Astrocyte (in vitro differentiated cells and primary cell): ENCODE measurements around the gene PTPRT. TPM values are rescaled to one million over a fixed set of nuclear protein-coding genes. Genes with fewer than 3 reads are reported as not detected.

Experiments
- DNase-seq: peaks from one replicate; pipeline ENCODE4 v3.0.0-alpha.2; 2010; ENCODE audit warnings: low read depth
- FAIRE-seq: peaks from 2 replicates; lab custom pipeline; 2011; peaks lifted over from hg19 to GRCh38; lab: Jason Lieb, UNC
- H2AFZ ChIP-seq: 2 replicates; pipeline ENCODE4 v1.6.0; 2012; ENCODE audit warnings: low read depth, low read length, inconsistent platforms
- H3K27ac ChIP-seq: 2 replicates; pipeline ENCODE4 v1.5.1; 2011; ENCODE audit warnings: low read depth, low read length, inconsistent platforms
- H3K27me3 ChIP-seq: 2 replicates; pipeline ENCODE4 v1.6.0; 2011; ENCODE audit warnings: low read length, inconsistent platforms; ENCODE audit not compliant: insufficient read depth
- H3K36me3 ChIP-seq: 2 replicates; pipeline ENCODE4 v1.5.1; 2011; ENCODE audit warnings: low read length, inconsistent platforms; ENCODE audit not compliant: insufficient read depth
- H3K4me1 ChIP-seq: 2 replicates; pipeline ENCODE4 v1.5.1; 2011; ENCODE audit warnings: low read length, inconsistent platforms; ENCODE audit not compliant: insufficient read depth
- H3K4me2 ChIP-seq: 2 replicates; pipeline ENCODE4 v1.6.0; 2012; ENCODE audit warnings: low read length, inconsistent platforms
- H3K4me3 ChIP-seq: 2 replicates; pipeline ENCODE4 v1.5.1; 2011; ENCODE audit warnings: low read depth, mild to moderate bottlenecking, low read length, inconsistent platforms; ENCODE audit not compliant: insufficient read depth
- H3K79me2 ChIP-seq: 2 replicates; pipeline ENCODE4 v1.6.0; 2012; ENCODE audit warnings: mild to moderate bottlenecking, low read length, inconsistent platforms; ENCODE audit not compliant: insufficient read depth
- H3K9ac ChIP-seq: 2 replicates; pipeline ENCODE4 v1.6.0; 2012; ENCODE audit warnings: mild to moderate bottlenecking, low read length, inconsistent platforms
- H3K9me3 ChIP-seq: 2 replicates; pipeline ENCODE4 v1.5.1; 2012; ENCODE audit warnings: low read depth, mild to moderate bottlenecking, low read length, inconsistent platforms; ENCODE audit not compliant: insufficient read depth
- H4K20me1 ChIP-seq: 2 replicates; pipeline ENCODE4 v1.6.0; 2012; ENCODE audit warnings: low read length, inconsistent platforms; ENCODE audit not compliant: insufficient read depth
- H3K27ac Mint-ChIP-seq: one replicate; pipeline ENCODE4 v1.8.0; 2021; ENCODE audit warnings: mild to moderate bottlenecking, mixed read lengths; ENCODE audit not compliant: unreplicated experiment
- H3K27me3 Mint-ChIP-seq: one replicate; pipeline ENCODE4 v1.8.0; 2021; ENCODE audit warnings: low read depth, mixed read lengths; ENCODE audit not compliant: unreplicated experiment
- H3K36me3 Mint-ChIP-seq: one replicate; pipeline ENCODE4 v1.8.0; 2021; ENCODE audit warnings: low read depth, mixed read lengths; ENCODE audit not compliant: unreplicated experiment
- H3K4me1 Mint-ChIP-seq: one replicate; pipeline ENCODE4 v1.8.0; 2021; ENCODE audit warnings: low read depth, mixed read lengths; ENCODE audit not compliant: unreplicated experiment
- H3K4me3 Mint-ChIP-seq: one replicate; pipeline ENCODE4 v1.8.0; 2021; ENCODE audit warnings: mild to moderate bottlenecking, moderate library complexity, mixed read lengths; ENCODE audit not compliant: unreplicated experiment
- H3K9me3 Mint-ChIP-seq: one replicate; pipeline ENCODE4 v1.8.0; 2021; ENCODE audit warnings: mild to moderate bottlenecking, mixed read lengths; ENCODE audit not compliant: unreplicated experiment
- CTCF ChIP-seq: IDR thresholded peaks from 2 replicates; pipeline ENCODE4 v1.5.1; 2011; ENCODE audit warnings: low read depth, mild to moderate bottlenecking, inconsistent platforms, low read length, moderate library complexity; ENCODE audit not compliant: insufficient read depth
- EZH2 ChIP-seq: IDR thresholded peaks from 2 replicates; pipeline ENCODE4 v1.6.1; 2012; ENCODE audit warnings: mild to moderate bottlenecking, low read length, inconsistent platforms; ENCODE audit not compliant: insufficient read depth
- total RNA-seq: library from RNA; stranded (reverse); gene quantifications from 2 replicates; pipeline ENCODE4 v1.2.1, GENCODE V29; 2021

Gene PTPRT
- total RNA-seq, 1 donor from 2014 or later, result 0.25 TPM

- TF ChIP-seq CTCF, result no peak
- TF ChIP-seq EZH2, result no peak
- no peak overlapping the region for H3K27ac ChIP-seq
- no peak for DNase-seq
- no peaks in the 10 kb centered on the region for H3K4me1 ChIP-seq
- no peak overlapping the region for H3K4me3 Mint-ChIP-seq
- no peak overlapping the region for H3K4me3 ChIP-seq
- H3K27me3 Mint-ChIP-seq, result no peaks in the 10 kb centered on the region
- H4K20me1 ChIP-seq, result no peaks in the 10 kb centered on the region
- H3K9ac ChIP-seq, result no peak overlapping the region
- no peak for FAIRE-seq
- H2AFZ ChIP-seq, result no peak overlapping the region
- H3K27me3 ChIP-seq, result no peaks in the 10 kb centered on the region
- H3K4me1 Mint-ChIP-seq, result no peaks in the 10 kb centered on the region
- H3K36me3 ChIP-seq, result no peaks in the 10 kb centered on the region
- no peak overlapping the region for H3K27ac Mint-ChIP-seq
- H3K4me2 ChIP-seq, result no peak overlapping the region
- no peaks in the 10 kb centered on the region for H3K36me3 Mint-ChIP-seq
- H3K9me3 ChIP-seq, result no peaks in the 10 kb centered on the region
- peaks cover 16% of the 10 kb centered on the region for H3K9me3 Mint-ChIP-seq
- no peaks in the 10 kb centered on the region for H3K79me2 ChIP-seq
These were observed 1058.7 kb downstream of the PTPRT start for GRCh38 chr20:42130810-42131596.

GRCh38 chr20:42125426-42125825, 1064.3 kb downstream of the PTPRT start:
- DNase-seq (no peak), FAIRE-seq (no peak)
- Histone ChIP-seq H3K9ac (no peak overlapping the region), H2AFZ (no peak overlapping the region), H3K4me2 (no peak overlapping the region), H3K27ac (no peak overlapping the region), H3K27me3 (no peaks in the 10 kb centered on the region), H3K4me3 (no peak overlapping the region), H3K36me3 (no peaks in the 10 kb centered on the region), H4K20me1 (no peaks in the 10 kb centered on the region), H3K4me1 (no peaks in the 10 kb centered on the region), H3K79me2 (no peaks in the 10 kb centered on the region), H3K9me3 (peaks cover 3% of the 10 kb centered on the region)
- TF ChIP-seq EZH2 (no peak), CTCF (no peak)
- Mint-ChIP-seq H3K27ac (no peak overlapping the region), H3K27me3 (no peaks in the 10 kb centered on the region), H3K9me3 (peaks cover 13% of the 10 kb centered on the region), H3K4me3 (no peak overlapping the region), H3K4me1 (no peaks in the 10 kb centered on the region), H3K36me3 (no peaks in the 10 kb centered on the region)

- H3K27ac ChIP-seq, result no peak overlapping the region
- Mint-ChIP-seq H3K27me3 (no peaks in the 10 kb centered on the region), H3K4me3 (no peak overlapping the region), H3K36me3 (no peaks in the 10 kb centered on the region), H3K27ac (no peak overlapping the region), H3K9me3 (peaks cover 9% of the 10 kb centered on the region), H3K4me1 (no peaks in the 10 kb centered on the region)
- no peak overlapping the region for H3K4me3 ChIP-seq
- no peak for DNase-seq
- FAIRE-seq, result no peak
- H3K9me3 ChIP-seq, result peaks cover 3% of the 10 kb centered on the region
- H2AFZ ChIP-seq, result no peak overlapping the region
- no peaks in the 10 kb centered on the region for H3K79me2 ChIP-seq
- H3K36me3 ChIP-seq, result no peaks in the 10 kb centered on the region
- no peaks in the 10 kb centered on the region for H3K27me3 ChIP-seq
- no peak overlapping the region for H3K9ac ChIP-seq
- no peaks in the 10 kb centered on the region for H3K4me1 ChIP-seq
- TF ChIP-seq CTCF (no peak), EZH2 (no peak)
- H3K4me2 ChIP-seq, result no peak overlapping the region
- no peaks in the 10 kb centered on the region for H4K20me1 ChIP-seq
These were observed 1065.7 kb downstream of the PTPRT start for GRCh38 chr20:42123981-42124473.
